ENCODE data around the gene LGALS13.

LGALS13 gene

DNA sequence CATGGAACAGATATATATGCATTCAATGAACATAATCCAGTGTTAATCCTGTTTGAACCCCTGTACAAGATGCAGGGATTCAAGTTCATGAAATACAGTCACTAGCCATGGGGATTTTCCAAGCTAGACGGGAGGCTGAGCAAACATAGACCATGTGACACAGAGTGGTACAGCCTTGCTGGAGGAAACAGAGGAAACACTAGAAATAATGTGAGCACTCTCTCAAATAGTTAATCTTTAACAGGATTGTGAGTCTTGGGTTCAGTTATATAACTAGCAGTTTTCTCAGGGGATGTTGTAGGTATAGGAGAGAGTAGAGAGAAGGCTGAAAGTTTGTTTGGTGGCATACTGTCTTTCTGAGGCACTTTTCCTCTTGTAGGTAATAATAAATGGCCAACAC is 39.4 kb downstream of the LGALS13 start:
- H3K4me3 ChIP-seq (replicated peaks; ENCODE audit: low read depth, low read length) = no peak overlapping the region
- DNase-seq (ENCODE audit: low read depth) = no peak
- TF ChIP-seq, protein P1, sequence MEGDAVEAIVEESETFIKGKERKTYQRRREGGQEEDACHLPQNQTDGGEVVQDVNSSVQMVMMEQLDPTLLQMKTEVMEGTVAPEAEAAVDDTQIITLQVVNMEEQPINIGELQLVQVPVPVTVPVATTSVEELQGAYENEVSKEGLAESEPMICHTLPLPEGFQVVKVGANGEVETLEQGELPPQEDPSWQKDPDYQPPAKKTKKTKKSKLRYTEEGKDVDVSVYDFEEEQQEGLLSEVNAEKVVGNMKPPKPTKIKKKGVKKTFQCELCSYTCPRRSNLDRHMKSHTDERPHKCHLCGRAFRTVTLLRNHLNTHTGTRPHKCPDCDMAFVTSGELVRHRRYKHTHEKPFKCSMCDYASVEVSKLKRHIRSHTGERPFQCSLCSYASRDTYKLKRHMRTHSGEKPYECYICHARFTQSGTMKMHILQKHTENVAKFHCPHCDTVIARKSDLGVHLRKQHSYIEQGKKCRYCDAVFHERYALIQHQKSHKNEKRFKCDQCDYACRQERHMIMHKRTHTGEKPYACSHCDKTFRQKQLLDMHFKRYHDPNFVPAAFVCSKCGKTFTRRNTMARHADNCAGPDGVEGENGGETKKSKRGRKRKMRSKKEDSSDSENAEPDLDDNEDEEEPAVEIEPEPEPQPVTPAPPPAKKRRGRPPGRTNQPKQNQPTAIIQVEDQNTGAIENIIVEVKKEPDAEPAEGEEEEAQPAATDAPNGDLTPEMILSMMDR (IDR thresholded peaks at IDR 0.05; ENCODE audit: low read length, missing control alignments) = no peak

DNA sequence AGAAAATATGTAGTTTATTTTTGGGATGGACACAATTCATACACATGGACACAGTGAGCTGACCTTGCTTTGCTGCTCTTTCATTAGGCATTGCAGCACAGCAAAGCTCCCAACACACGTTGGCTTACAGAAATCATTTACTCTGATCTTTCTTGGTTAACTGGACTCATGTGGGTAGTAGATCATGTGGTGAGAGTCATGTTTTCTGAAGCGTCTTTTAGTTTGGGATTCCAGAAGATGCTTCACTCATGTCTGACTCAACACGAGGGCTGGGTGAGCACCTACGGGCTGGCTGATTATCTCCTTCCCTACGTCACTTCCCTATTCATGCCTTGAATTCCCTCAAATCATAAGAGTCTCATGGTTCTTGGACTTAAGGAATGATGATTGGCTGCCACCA is 41.3 kb downstream of the LGALS13 start:
- TF ChIP-seq, protein P1 (IDR thresholded peaks at IDR 0.05; ENCODE audit: low read length, missing control alignments) = no peak
- no peak for DNase-seq (ENCODE audit: low read depth)
- no peak overlapping the region for H3K4me3 ChIP-seq (replicated peaks; ENCODE audit: low read depth, low read length)

DNA sequence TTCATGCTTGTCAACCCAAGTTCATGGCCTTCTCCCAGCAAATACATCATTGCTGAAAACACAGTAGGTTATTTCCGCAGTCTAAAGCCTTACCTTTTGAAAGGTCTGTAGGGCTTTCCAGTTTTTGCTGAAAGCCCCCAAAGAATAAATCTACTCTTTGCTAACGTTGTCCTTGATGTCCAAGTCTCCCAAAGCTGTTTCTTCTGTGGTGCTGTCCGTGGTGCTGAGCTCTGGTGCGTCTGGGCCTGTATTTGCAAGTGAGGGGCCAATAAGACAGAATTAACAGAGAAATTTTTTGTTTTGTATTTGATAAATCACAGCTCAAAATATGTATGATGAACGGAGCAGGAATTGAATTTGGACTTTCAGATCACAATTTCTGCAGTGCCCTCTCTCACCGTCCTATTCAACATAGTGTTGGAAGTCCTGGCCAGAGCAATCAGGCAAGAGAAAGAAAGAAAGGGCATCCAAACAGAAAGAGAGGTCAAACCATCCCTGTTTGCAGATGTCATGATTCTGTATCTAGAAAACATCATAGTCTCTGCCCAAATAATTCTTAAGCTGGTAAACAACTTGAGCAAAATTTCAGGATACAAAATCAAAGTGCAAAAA is 43.6 kb downstream of the LGALS13 start:
- DNase-seq (ENCODE audit: low read depth) = peak; percentile 43
- TF ChIP-seq, protein P1 (IDR thresholded peaks at IDR 0.05; ENCODE audit: low read length, missing control alignments) = no peak
- H3K4me3 ChIP-seq (replicated peaks; ENCODE audit: low read depth, low read length) = no peak overlapping the region

DNA sequence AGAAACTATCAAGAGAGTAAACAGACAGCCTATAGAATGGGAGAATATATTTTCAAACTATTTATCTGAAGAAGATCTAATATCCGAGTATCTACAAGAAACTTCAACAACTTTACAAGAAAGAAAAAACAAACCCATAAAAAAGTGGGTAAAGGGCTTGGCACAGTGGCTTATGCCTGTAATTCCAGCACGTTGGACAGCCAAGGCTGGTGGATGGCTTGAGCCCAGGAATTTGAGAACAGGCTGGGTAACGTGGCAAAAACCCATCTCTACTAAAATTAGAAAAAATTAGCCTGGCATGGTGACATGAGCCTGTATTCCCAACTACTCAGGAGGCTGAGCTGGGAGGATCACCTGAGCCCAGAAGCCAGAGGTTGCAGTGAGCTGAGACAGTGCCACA is 45.6 kb downstream of the LGALS13 start:
- TF ChIP-seq, protein P1 (IDR thresholded peaks at IDR 0.05; ENCODE audit: low read length, missing control alignments) = no peak
- H3K4me3 ChIP-seq (replicated peaks; ENCODE audit: low read depth, low read length) = no peak overlapping the region
- no peak for DNase-seq (ENCODE audit: low read depth)

DNA sequence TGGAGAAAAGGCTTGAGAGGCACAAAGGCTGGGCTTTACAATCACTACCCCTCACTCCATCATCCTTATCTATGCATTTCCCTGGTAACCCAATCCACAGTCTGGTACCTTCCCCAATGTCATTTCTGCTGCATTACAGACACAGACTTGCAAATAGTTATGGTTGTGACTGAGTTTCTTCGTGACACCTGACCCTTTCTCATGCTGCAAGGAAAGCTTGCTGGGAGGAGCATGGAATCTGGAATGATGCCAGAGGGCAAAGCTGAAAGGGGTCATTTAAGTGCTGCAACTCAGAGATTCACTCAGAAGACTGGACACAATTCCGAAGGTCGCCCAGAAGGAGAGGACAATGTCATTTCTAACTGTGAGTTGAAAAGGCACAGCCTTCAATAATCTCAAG is 53.3 kb downstream of the LGALS13 start, which contains the start of gene LGALS16:
TSS of gene LGALS16 (plus strand) at position 301 of the 400 bp plus-strand sequence. CDS start at position 350, 49 bp downstream.
- no peak within 1 kb of the TSS for H3K4me3 ChIP-seq (replicated peaks; ENCODE audit: low read depth, low read length)
- TF ChIP-seq, protein P1 (IDR thresholded peaks at IDR 0.05; ENCODE audit: low read length, missing control alignments) = no peak
- no peak for DNase-seq (ENCODE audit: low read depth)

Measured in fibroblast of pulmonary artery (primary cell).